Thoracic aorta (tissue), 2 donors: ENCODE data around the gene C1S. TPM values are rescaled to one million over a fixed set of nuclear protein-coding genes. Genes with fewer than 3 reads are reported as not detected.
A peak's percentile ranks its signal among the peaks of the same experiment; 100 is the strongest.

ENCODE experiments used
- ATAC-seq: fragments of 150-250 bp; one replicate; pipeline ENCODE4 v1.8.0; 2017; ENCODE audit warnings: low read depth; ENCODE audit not compliant: insufficient number of reproducible peaks, low FRiP score
- DNase-seq: peaks from one replicate; pipeline ENCODE4 v3.0.0-alpha.2; 2020; ENCODE audit warnings: low spot score
- H3K27ac ChIP-seq, 2 donors: fragments of 200-600 bp; sonication (generic); 1 replicate in 1 of 2; 2 replicates in 1 of 2; pipeline ENCODE4 v1.5.1; 2016; ENCODE audit warnings: mild to moderate bottlenecking in 2 of 2, moderate library complexity in 2 of 2
- H3K27me3 ChIP-seq: fragments of 200-600 bp; sonication (generic); replicated peaks from 2 replicates; pipeline ENCODE4 v1.6.0; 2016; ENCODE audit warnings: mild to moderate bottlenecking; ENCODE audit not compliant: insufficient read depth
- H3K36me3 ChIP-seq: fragments of 200-600 bp; sonication (generic); one replicate; pipeline ENCODE4 v1.5.1; 2016
- H3K4me1 ChIP-seq, 2 donors: fragments of 200-600 bp; sonication (generic); 1 replicate in 1 of 2; 2 replicates in 1 of 2; pipeline versions ENCODE4 v1.5.1 to v1.6.0; 2016; ENCODE audit warnings: low read depth in 2 of 2, mild to moderate bottlenecking in 1 of 2; ENCODE audit not compliant: control insufficient read depth in 1 of 2
- H3K4me3 ChIP-seq: fragments of 200-600 bp; sonication (generic); 2 replicates; pipeline ENCODE4 v1.5.1; 2016; ENCODE audit warnings: mild to moderate bottlenecking
- H3K9me3 ChIP-seq: fragments of 200-600 bp; sonication (generic); 2 replicates; pipeline ENCODE4 v1.5.1; 2016
- CTCF ChIP-seq: fragments of 200-600 bp; sonication (generic); IDR thresholded peaks from one replicate; pipeline ENCODE4 v1.5.1; 2019; ENCODE audit warnings: antibody characterized with exemption
- total RNA-seq, 2 donors: library from RNA; depleted of rRNA; stranded (reverse); fragments of >200 nt; gene quantifications; one replicate each; pipeline versions ENCODE4 v1.1.0 to v1.2.3, GENCODE V29; 2016

C1S gene
- total RNA-seq, 2 donors from 2014 or later = 456 to 715 TPM

- H3K4me3 ChIP-seq = no peak overlapping the region
- no peak for DNase-seq
- H3K27me3 ChIP-seq = no peaks in the 10 kb centered on the region
- no peaks in the 10 kb centered on the region for H3K9me3 ChIP-seq
- H3K4me1 ChIP-seq = peaks cover 9 to 24% of the 10 kb centered on the region in 2 donors
- no peak overlapping the region for H3K27ac ChIP-seq
- TF ChIP-seq CTCF = no peak
- H3K36me3 ChIP-seq = no peaks in the 10 kb centered on the region
- ATAC-seq = no peak
These were observed 2.2 kb upstream of the C1S start for GRCh38 chr12:7058163-7058845.

- H3K4me3 ChIP-seq = no peak overlapping the region
These were observed 1.6 kb upstream of the C1S start for GRCh38 chr12:7058850-7059395.

GRCh38 chr12:7059780-7060179 lies 738 bp upstream of the C1S start:
- H3K4me3 ChIP-seq = peak overlapping the region; percentile 9
- H3K36me3 ChIP-seq = peaks cover 7% of the 10 kb centered on the region
- H3K27ac ChIP-seq = peak overlapping the region; percentile 64 to 74
- DNase-seq = no peak
- no peak for ATAC-seq
- peaks cover 12 to 24% of the 10 kb centered on the region in 2 donors for H3K4me1 ChIP-seq
- TF ChIP-seq CTCF = no peak
- H3K27me3 ChIP-seq = no peaks in the 10 kb centered on the region
- H3K9me3 ChIP-seq = no peaks in the 10 kb centered on the region

More at GRCh38 chr12:7058850-7059395, 1.6 kb upstream of the C1S start:
- ATAC-seq (no peak), DNase-seq (no peak)
- no peaks in the 10 kb centered on the region for H3K9me3 ChIP-seq
- no peak overlapping the region for H3K27ac ChIP-seq
- peaks cover 1% of the 10 kb centered on the region for H3K36me3 ChIP-seq
- H3K4me1 ChIP-seq = peaks cover 11 to 24% of the 10 kb centered on the region in 2 donors
- no peaks in the 10 kb centered on the region for H3K27me3 ChIP-seq
- no peak for TF ChIP-seq CTCF

GRCh38 chr12:7061138-7061537 lies 620 bp downstream of the C1S start:
- peak overlapping the region; percentile 71 to 74 for H3K27ac ChIP-seq
- H3K36me3 ChIP-seq = peaks cover 17% of the 10 kb centered on the region
- no peak for DNase-seq
- peaks cover 12 to 24% of the 10 kb centered on the region in 2 donors for H3K4me1 ChIP-seq
- no peak for TF ChIP-seq CTCF
- no peak for ATAC-seq
- H3K9me3 ChIP-seq = no peaks in the 10 kb centered on the region
- H3K4me3 ChIP-seq = peak overlapping the region; percentile 69
- no peaks in the 10 kb centered on the region for H3K27me3 ChIP-seq

- DNase-seq = no peak
- peak overlapping the region in 1 of 2 donors; percentile 74 for H3K27ac ChIP-seq
- no peaks in the 10 kb centered on the region for H3K27me3 ChIP-seq
- TF ChIP-seq CTCF = no peak
- H3K4me1 ChIP-seq = peaks cover 12 to 24% of the 10 kb centered on the region in 2 donors
- H3K4me3 ChIP-seq = peak overlapping the region; percentile 69
- no peak for ATAC-seq
- peaks cover 22% of the 10 kb centered on the region for H3K36me3 ChIP-seq
- H3K9me3 ChIP-seq = no peaks in the 10 kb centered on the region
These were observed 1.1 kb downstream of the C1S start for GRCh38 chr12:7061596-7061995.
